Hepatocyte (in vitro differentiated cells): ENCODE measurements around the gene CASD1.

Experiments used
- EZH2 ChIP-seq: fragments of 200-600 bp; sonication (generic); IDR thresholded peaks from 2 replicates; pipeline ENCODE4 v1.6.1; 2016; ENCODE audit warnings: antibody characterized with exemption, mild to moderate bottlenecking, borderline replicate concordance
- EZH2phosphoT487 ChIP-seq: fragments of 200-600 bp; sonication (generic); IDR thresholded peaks from one replicate; pipeline ENCODE4 v1.6.1; 2018; ENCODE audit warnings: antibody characterized with exemption, mild to moderate bottlenecking, low read depth, moderate library complexity; ENCODE audit not compliant: unreplicated experiment, severe bottlenecking
- TF ChIP-seq, protein P1 (sequence below): fragments of 200-600 bp; sonication (generic); IDR thresholded peaks from 2 replicates; pipeline ENCODE4 v1.5.1; 2016; ENCODE audit warnings: antibody characterized with exemption, mild to moderate bottlenecking; ENCODE audit not compliant: poor library complexity

DNA sequence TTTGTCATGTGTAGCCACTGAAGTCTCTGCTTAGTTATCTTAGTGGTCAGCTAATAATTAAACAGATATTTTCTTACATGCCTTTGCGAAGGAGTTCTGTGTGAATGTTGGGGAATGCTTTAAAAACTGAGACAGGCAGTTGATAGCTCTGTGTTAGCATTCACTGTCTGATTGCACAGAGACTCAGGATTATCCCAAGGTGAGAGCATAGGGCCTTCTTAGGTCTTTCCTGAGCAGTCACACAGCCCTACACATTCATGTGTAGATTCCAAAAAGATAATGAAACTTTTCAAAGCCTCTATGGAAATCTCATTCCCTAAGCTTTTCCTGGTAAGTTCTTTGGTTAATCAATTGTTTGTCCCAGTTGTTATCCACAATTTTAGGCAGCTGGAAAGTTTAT, 67.7 kb downstream of the CASD1 start:
- TF ChIP-seq, protein P1, sequence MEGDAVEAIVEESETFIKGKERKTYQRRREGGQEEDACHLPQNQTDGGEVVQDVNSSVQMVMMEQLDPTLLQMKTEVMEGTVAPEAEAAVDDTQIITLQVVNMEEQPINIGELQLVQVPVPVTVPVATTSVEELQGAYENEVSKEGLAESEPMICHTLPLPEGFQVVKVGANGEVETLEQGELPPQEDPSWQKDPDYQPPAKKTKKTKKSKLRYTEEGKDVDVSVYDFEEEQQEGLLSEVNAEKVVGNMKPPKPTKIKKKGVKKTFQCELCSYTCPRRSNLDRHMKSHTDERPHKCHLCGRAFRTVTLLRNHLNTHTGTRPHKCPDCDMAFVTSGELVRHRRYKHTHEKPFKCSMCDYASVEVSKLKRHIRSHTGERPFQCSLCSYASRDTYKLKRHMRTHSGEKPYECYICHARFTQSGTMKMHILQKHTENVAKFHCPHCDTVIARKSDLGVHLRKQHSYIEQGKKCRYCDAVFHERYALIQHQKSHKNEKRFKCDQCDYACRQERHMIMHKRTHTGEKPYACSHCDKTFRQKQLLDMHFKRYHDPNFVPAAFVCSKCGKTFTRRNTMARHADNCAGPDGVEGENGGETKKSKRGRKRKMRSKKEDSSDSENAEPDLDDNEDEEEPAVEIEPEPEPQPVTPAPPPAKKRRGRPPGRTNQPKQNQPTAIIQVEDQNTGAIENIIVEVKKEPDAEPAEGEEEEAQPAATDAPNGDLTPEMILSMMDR = no peak
- TF ChIP-seq EZH2 = no peak
- TF ChIP-seq EZH2phosphoT487 = no peak
